ENCODE results near the gene KCNMA1.

KCNMA1 gene

GRCh38 chr10:77087366-77087765 lies 550.2 kb downstream of the KCNMA1 start:
- Histone ChIP-seq H3K9ac (ENCODE audit: low read depth, low read length) (no peak overlapping the region), H3K4me1 (ENCODE audit: control insufficient read depth, insufficient read depth, low read length) (peaks cover 4% of the 10 kb centered on the region)

DNA sequence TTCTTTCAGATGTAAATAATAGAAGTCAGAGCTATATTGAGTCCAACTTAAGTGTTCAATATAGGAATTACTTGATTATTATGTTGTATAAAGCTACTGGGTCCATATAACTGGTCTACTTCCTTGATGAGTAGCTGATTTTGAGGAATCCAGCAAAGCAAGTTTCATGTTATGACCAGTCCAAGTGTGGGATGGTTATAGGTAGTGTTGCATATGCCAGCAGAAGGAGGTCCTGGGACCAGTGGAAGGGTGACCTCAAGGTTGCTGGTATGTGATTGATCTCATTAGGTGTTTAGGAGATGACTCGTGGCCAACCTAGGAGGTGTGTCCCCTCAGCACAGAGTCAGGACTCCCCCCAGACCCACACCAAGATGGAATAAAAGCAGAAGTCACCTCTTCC lies 551.5 kb downstream of the KCNMA1 start:
- Histone ChIP-seq H3K4me3 (ENCODE audit: low read depth, low read length) (no peak overlapping the region), H3K9me3 (ENCODE audit: control insufficient read depth, insufficient read depth, low read length) (no peaks in the 10 kb centered on the region), H3K36me3 (ENCODE audit: control insufficient read depth, insufficient read depth, low read length) (no peaks in the 10 kb centered on the region), H3K9ac (ENCODE audit: low read depth, low read length) (no peak overlapping the region), H3K4me1 (ENCODE audit: control insufficient read depth, insufficient read depth, low read length) (peaks cover 12% of the 10 kb centered on the region), H3K27me3 (ENCODE audit: control insufficient read depth, insufficient read depth, low read length) (no peaks in the 10 kb centered on the region)

More at GRCh38 chr10:77087366-77087765, 550.2 kb downstream of the KCNMA1 start:
- H3K9me3 ChIP-seq (ENCODE audit: control insufficient read depth, insufficient read depth, low read length): no peaks in the 10 kb centered on the region
- no peak overlapping the region for H3K4me3 ChIP-seq (ENCODE audit: low read depth, low read length)
- H3K27me3 ChIP-seq (ENCODE audit: control insufficient read depth, insufficient read depth, low read length): no peaks in the 10 kb centered on the region
- H3K36me3 ChIP-seq (ENCODE audit: control insufficient read depth, insufficient read depth, low read length): no peaks in the 10 kb centered on the region

DNA sequence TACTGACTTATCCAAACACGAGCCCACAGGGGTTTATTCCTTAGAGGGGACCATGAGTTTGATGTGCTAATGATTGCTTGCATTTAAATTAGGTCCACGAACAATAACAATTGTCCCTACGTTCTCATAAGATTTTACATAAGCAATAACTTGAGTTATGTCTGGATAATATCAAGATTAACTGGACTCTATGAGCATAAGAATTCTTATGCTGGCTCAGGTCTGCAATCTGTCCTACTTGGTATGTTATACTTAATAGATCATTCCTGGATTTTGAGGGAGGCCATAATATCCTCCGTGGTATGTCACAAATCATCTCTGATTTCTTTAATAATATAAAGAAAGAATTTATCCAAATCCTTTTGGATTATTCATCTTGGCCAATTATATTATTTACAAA lies 552.3 kb downstream of the KCNMA1 start:
- H3K4me1 ChIP-seq (ENCODE audit: control insufficient read depth, insufficient read depth, low read length): peaks cover 16% of the 10 kb centered on the region
- no peak overlapping the region for H3K4me3 ChIP-seq (ENCODE audit: low read depth, low read length)
- H3K9ac ChIP-seq (ENCODE audit: low read depth, low read length): no peak overlapping the region
- no peaks in the 10 kb centered on the region for H3K36me3 ChIP-seq (ENCODE audit: control insufficient read depth, insufficient read depth, low read length)
- H3K9me3 ChIP-seq (ENCODE audit: control insufficient read depth, insufficient read depth, low read length): no peaks in the 10 kb centered on the region
- H3K27me3 ChIP-seq (ENCODE audit: control insufficient read depth, insufficient read depth, low read length): no peaks in the 10 kb centered on the region

GRCh38 chr10:77084431-77085144 lies 553.0 kb downstream of the KCNMA1 start:
- H3K4me3 ChIP-seq (ENCODE audit: low read depth, low read length): no peak overlapping the region
- peaks cover 21% of the 10 kb centered on the region for H3K4me1 ChIP-seq (ENCODE audit: control insufficient read depth, insufficient read depth, low read length)
- no peak overlapping the region for H3K9ac ChIP-seq (ENCODE audit: low read depth, low read length)
- no peaks in the 10 kb centered on the region for H3K9me3 ChIP-seq (ENCODE audit: control insufficient read depth, insufficient read depth, low read length)
- no peaks in the 10 kb centered on the region for H3K27me3 ChIP-seq (ENCODE audit: control insufficient read depth, insufficient read depth, low read length)
- no peaks in the 10 kb centered on the region for H3K36me3 ChIP-seq (ENCODE audit: control insufficient read depth, insufficient read depth, low read length)

DNA sequence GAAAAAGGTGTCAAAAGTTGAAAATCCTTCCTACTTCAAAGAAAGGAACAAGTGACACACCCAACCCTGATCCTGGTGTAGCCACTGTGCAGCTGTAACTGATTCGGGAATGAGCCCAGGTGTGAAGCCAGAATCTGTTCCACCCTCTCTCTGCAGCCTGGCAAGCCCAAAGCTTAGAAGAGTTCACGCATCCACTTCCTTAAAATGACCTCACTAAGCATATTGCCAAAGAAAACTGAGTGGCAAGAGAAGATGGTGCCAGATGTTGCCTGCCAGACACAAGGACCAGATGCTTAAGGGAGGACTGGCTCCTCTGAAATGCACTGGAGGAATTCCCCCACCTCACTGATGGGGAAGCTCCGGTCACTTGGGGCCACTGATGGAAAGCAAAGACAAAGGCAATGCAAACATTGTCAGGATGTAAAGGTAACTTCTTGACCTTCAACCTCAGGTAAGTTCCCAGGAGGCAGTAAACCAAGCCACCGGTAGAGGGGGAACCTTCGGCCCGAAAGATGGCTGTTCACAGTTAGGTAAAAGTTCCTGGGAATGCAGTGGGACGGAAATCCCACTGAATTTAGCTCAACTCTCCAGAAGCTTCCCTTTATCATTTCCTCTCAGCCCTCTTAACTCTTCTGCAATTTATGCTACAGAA lies 554.9 kb downstream of the KCNMA1 start:
- Histone ChIP-seq H3K4me1 (ENCODE audit: control insufficient read depth, insufficient read depth, low read length) (peaks cover 21% of the 10 kb centered on the region), H3K4me3 (ENCODE audit: low read depth, low read length) (no peak overlapping the region), H3K36me3 (ENCODE audit: control insufficient read depth, insufficient read depth, low read length) (no peaks in the 10 kb centered on the region), H3K27me3 (ENCODE audit: control insufficient read depth, insufficient read depth, low read length) (no peaks in the 10 kb centered on the region), H3K9me3 (ENCODE audit: control insufficient read depth, insufficient read depth, low read length) (no peaks in the 10 kb centered on the region), H3K9ac (ENCODE audit: low read depth, low read length) (no peak overlapping the region)

DNA sequence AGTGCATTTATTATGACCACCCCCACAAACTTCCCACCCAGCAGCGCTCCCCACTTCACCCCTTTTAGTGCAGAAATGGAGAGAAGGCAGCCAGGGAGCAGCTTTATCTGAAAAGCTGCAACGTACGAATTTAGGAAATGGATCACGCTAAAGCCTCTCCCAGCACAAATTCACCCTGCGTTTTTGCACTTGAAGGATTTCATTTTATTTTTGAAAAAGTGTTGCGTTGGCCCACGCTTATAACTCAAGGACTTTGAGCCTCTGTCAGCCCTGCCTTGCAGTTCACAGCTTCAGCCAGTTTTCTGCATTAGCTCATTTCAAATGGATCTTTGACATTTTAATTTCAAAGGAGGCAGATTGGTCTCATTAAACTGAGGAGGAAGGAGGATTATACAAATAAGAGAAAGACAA lies 556.1 kb downstream of the KCNMA1 start:
- no peaks in the 10 kb centered on the region for H3K9me3 ChIP-seq (ENCODE audit: control insufficient read depth, insufficient read depth, low read length)
- H3K9ac ChIP-seq (ENCODE audit: low read depth, low read length): no peak overlapping the region
- peaks cover 21% of the 10 kb centered on the region for H3K4me1 ChIP-seq (ENCODE audit: control insufficient read depth, insufficient read depth, low read length)
- no peaks in the 10 kb centered on the region for H3K27me3 ChIP-seq (ENCODE audit: control insufficient read depth, insufficient read depth, low read length)
- no peaks in the 10 kb centered on the region for H3K36me3 ChIP-seq (ENCODE audit: control insufficient read depth, insufficient read depth, low read length)
- peak overlapping the region; percentile 1 for H3K4me3 ChIP-seq (ENCODE audit: low read depth, low read length)

DNA sequence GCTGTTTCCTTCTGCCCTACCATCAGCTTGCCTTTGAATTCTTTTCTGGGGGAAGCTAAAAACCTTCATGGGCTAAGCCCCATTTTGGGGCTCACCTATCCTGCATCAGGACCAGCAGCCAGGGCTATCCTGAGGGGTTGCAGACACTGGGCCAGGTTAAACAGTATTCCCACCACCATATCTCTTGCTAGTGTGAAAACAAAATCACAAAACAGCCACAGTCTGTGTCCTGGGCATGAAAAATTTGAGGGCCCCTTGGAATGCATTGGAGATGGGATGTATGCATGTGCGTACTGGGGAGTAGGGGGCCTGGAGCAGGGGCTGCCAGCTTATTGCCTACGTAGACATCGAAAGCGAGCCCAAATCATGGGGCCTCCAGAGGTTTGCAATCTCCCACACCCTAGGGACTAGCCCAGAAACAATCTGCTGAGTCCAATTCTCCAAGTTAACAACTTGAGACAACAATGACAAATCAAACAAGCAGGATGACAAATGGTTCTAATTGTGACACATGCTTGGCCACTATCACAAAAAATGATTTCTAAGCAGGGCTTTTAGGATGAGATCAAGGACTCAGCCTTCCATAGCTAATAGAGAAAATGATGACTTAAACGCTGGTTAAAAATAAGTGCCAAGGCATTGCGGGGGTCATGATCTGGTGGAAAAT lies 557.1 kb downstream of the KCNMA1 start:
- H3K4me1 ChIP-seq (ENCODE audit: control insufficient read depth, insufficient read depth, low read length): peaks cover 21% of the 10 kb centered on the region
- no peaks in the 10 kb centered on the region for H3K27me3 ChIP-seq (ENCODE audit: control insufficient read depth, insufficient read depth, low read length)
- H3K4me3 ChIP-seq (ENCODE audit: low read depth, low read length): no peak overlapping the region
- H3K9me3 ChIP-seq (ENCODE audit: control insufficient read depth, insufficient read depth, low read length): no peaks in the 10 kb centered on the region
- H3K9ac ChIP-seq (ENCODE audit: low read depth, low read length): no peak overlapping the region
- H3K36me3 ChIP-seq (ENCODE audit: control insufficient read depth, insufficient read depth, low read length): no peaks in the 10 kb centered on the region

DNA sequence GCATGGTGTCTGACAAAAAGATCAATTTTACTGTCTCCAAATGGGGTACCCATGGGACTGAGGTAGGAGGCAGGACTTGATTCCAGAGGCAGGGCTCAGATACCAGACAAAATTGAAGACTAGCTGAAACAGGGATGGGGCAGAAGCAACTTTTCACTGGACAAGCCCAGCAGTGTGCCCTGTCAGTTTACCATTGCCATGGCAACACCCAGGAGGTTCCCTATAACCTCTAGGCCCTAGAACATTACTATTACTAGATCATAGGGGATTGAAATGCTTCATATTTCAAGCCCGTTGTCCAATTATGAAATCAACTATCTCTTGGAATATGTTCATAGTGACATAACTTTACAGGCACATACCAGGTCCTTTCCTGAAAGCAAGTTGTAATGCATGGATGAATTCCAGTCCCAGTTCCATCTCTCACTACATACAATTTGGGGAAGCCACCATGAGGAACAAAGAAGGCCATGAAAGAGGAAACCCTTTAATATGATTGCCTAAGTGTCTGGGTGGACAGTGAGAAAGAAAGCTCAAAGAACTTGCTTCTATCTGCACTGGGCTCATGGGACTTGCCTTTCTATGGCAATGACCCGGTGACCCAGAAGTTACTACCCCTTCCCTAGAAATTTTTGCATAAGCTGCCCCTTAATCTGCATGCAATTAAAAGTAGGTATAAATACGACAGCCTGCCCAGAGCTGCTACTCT lies 557.9 kb downstream of the KCNMA1 start:
- Histone ChIP-seq H3K4me3 (ENCODE audit: low read depth, low read length) (no peak overlapping the region), H3K9me3 (ENCODE audit: control insufficient read depth, insufficient read depth, low read length) (no peaks in the 10 kb centered on the region), H3K27me3 (ENCODE audit: control insufficient read depth, insufficient read depth, low read length) (no peaks in the 10 kb centered on the region), H3K4me1 (ENCODE audit: control insufficient read depth, insufficient read depth, low read length) (peaks cover 21% of the 10 kb centered on the region), H3K9ac (ENCODE audit: low read depth, low read length) (no peak overlapping the region), H3K36me3 (ENCODE audit: control insufficient read depth, insufficient read depth, low read length) (no peaks in the 10 kb centered on the region)

DNA sequence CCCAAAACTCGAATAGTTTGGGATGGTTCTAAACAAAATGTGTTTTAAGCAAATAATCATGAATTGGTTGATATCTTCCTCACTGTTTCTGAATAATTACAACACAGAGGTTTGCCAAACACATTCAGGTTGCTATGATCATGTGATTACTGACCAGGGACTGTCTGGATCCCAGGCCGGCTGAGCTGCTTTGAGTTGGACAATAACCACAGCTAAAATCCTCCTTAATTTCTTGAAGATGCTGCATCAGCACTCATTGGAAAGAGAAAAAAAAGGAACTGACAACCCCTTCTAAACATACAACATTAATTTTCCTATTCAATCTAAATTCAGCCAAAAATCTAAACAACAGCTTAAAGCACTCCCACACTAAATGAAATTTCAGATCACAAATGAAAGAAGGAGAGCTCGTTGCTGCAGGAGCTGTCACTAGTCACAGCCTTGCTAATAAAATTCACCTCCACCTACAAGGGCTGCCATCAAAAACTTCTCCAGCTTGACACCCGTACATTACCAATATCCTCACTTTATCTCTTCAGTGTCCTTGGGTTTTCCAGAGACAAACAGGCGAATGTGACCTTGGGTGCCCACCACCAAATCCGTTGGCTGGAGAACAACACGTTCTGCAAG lies 560.2 kb downstream of the KCNMA1 start:
- H3K36me3 ChIP-seq (ENCODE audit: control insufficient read depth, insufficient read depth, low read length): no peaks in the 10 kb centered on the region
- H3K9ac ChIP-seq (ENCODE audit: low read depth, low read length): no peak overlapping the region
- no peaks in the 10 kb centered on the region for H3K9me3 ChIP-seq (ENCODE audit: control insufficient read depth, insufficient read depth, low read length)
- no peaks in the 10 kb centered on the region for H3K27me3 ChIP-seq (ENCODE audit: control insufficient read depth, insufficient read depth, low read length)
- H3K4me3 ChIP-seq (ENCODE audit: low read depth, low read length): no peak overlapping the region
- H3K4me1 ChIP-seq (ENCODE audit: control insufficient read depth, insufficient read depth, low read length): peaks cover 17% of the 10 kb centered on the region

DNA sequence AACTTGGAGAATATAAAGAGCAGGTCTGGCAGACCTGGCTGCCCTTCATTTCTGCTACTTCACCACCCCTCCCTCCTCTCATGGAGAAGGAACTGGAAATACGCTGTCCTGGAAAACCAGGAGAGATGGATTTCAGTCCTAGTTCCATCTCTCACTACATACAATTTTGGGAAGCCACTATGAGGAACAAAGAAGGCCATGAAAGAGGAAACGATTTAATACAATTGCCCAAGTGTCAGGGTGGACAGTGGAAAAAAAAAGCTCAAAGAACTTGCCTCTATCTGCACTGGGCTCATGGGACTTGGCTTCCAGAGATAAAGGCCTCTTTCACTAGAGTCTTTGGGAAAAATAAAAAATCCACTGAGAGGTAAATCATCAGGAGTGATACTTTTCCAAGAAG lies 561.7 kb downstream of the KCNMA1 start:
- Histone ChIP-seq H3K4me3 (ENCODE audit: low read depth, low read length) (no peak overlapping the region), H3K27me3 (ENCODE audit: control insufficient read depth, insufficient read depth, low read length) (no peaks in the 10 kb centered on the region), H3K36me3 (ENCODE audit: control insufficient read depth, insufficient read depth, low read length) (no peaks in the 10 kb centered on the region), H3K9me3 (ENCODE audit: control insufficient read depth, insufficient read depth, low read length) (no peaks in the 10 kb centered on the region), H3K9ac (ENCODE audit: low read depth, low read length) (no peak overlapping the region), H3K4me1 (ENCODE audit: control insufficient read depth, insufficient read depth, low read length) (peaks cover 7% of the 10 kb centered on the region)

GRCh38 chr10:77074104-77074624 lies 563.4 kb downstream of the KCNMA1 start:
- Histone ChIP-seq H3K27me3 (ENCODE audit: control insufficient read depth, insufficient read depth, low read length) (no peaks in the 10 kb centered on the region), H3K9me3 (ENCODE audit: control insufficient read depth, insufficient read depth, low read length) (no peaks in the 10 kb centered on the region), H3K4me1 (ENCODE audit: control insufficient read depth, insufficient read depth, low read length) (no peaks in the 10 kb centered on the region), H3K9ac (ENCODE audit: low read depth, low read length) (no peak overlapping the region), H3K36me3 (ENCODE audit: control insufficient read depth, insufficient read depth, low read length) (no peaks in the 10 kb centered on the region), H3K4me3 (ENCODE audit: low read depth, low read length) (no peak overlapping the region)
